ENCODE data around the gene CCSAP.

Gene CCSAP

DNA sequence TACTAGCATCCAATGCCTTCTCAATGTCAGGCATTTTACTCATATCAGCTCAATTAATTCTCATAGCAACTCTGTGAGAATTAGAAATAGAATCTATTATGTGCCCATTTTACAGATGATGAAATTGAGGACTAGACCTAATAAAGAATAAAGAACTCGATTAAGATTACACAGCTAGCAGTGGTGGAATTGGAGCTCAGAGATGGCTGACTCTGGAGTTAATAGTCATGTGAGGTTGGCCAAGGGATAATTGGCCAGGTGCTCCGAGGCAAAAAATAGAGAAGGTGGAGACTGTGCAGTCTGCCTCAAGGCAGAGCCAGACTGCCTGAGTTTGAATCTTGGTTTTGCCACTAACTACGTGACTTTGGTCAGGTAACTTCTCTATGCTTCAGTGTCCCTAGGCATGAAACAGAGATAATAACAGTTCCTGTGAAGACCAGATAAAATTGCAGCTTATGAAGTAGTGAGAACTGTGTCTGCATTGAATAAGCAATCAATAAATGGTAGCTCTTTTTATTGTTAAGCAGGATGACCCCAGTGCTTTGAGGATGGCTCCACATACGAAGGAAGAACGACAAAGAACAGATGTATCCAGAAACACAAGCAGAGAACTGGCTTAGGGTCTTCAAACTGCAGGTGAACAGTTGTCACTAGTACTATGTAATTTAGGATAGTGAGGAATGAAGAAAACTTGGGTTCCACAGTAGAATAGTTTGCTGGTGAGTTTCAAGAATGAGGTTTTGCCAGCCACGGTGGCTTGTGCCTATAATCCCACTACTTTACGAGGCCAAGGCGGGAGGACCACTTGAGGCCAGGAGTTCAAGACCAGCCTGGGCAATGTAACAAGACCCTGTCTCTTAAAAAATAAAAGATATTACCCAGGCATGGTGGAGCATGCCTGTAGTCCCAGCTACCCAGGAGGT, 6.9 kb upstream of the CCSAP start:
- Histone ChIP-seq H3K9me3 (ENCODE audit: control insufficient read depth, insufficient read depth, low read length) (peaks cover 10% of the 10 kb centered on the region), H3K4me2 (ENCODE audit: low read length) (no peak overlapping the region), H3K79me2 (ENCODE audit: control insufficient read depth, low read length) (no peaks in the 10 kb centered on the region), H3F3A (ENCODE audit: control insufficient read depth, insufficient read depth) (no peaks in the 10 kb centered on the region), H4K20me1 (ENCODE audit: control insufficient read depth, insufficient read depth, low read depth, low read length) (no peaks in the 10 kb centered on the region), H3K36me3 (ENCODE audit: control insufficient read depth, low read length) (no peaks in the 10 kb centered on the region), H3K4me3 (ENCODE audit: low read length) (no peak overlapping the region), H3K9me2 (replicated peaks; ENCODE audit: control insufficient read depth, low read length) (no peaks in the 10 kb centered on the region), H3K27ac (ENCODE audit: low read depth, low read length) (no peak overlapping the region), H3K4me1 (ENCODE audit: control insufficient read depth, low read length) (no peaks in the 10 kb centered on the region), H3K27me3 (ENCODE audit: control insufficient read depth, low read length) (peaks cover 26% of the 10 kb centered on the region)
- TF ChIP-seq, protein P1, sequence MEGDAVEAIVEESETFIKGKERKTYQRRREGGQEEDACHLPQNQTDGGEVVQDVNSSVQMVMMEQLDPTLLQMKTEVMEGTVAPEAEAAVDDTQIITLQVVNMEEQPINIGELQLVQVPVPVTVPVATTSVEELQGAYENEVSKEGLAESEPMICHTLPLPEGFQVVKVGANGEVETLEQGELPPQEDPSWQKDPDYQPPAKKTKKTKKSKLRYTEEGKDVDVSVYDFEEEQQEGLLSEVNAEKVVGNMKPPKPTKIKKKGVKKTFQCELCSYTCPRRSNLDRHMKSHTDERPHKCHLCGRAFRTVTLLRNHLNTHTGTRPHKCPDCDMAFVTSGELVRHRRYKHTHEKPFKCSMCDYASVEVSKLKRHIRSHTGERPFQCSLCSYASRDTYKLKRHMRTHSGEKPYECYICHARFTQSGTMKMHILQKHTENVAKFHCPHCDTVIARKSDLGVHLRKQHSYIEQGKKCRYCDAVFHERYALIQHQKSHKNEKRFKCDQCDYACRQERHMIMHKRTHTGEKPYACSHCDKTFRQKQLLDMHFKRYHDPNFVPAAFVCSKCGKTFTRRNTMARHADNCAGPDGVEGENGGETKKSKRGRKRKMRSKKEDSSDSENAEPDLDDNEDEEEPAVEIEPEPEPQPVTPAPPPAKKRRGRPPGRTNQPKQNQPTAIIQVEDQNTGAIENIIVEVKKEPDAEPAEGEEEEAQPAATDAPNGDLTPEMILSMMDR (IDR thresholded peaks at IDR 0.05; ENCODE audit: low read depth, low read length, poor library complexity, severe bottlenecking), result no peak
- no peak for TF ChIP-seq EZH2phosphoT487 (IDR thresholded peaks at IDR 0.05; ENCODE audit: borderline replicate concordance, low read length)

DNA sequence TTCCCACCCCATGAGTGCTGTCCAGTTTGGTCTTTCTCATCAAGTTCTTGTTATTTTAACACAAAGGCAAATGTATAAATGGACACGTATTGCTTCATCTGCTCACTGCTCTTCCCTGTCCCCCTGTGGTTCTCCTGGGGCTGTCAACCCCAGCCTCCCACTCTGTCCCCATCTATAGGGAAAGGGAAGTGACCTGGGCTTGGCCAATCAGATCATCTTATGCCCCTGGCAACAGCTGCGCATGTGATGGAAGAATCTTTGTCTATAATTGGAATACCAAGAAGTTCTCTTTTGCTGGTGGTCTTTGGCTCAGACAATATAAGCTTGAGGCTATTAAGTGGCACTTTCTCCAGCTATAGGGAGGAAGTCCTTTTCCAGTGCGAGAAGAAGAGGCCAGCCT, 4.7 kb upstream of the CCSAP start:
- Histone ChIP-seq H3K4me3 (ENCODE audit: low read length) (no peak overlapping the region), H4K20me1 (ENCODE audit: control insufficient read depth, insufficient read depth, low read depth, low read length) (no peaks in the 10 kb centered on the region), H3K4me2 (ENCODE audit: low read length) (no peak overlapping the region), H3K27ac (ENCODE audit: low read depth, low read length) (no peak overlapping the region), H3K4me1 (ENCODE audit: control insufficient read depth, low read length) (peaks cover 8% of the 10 kb centered on the region), H3K9me2 (replicated peaks; ENCODE audit: control insufficient read depth, low read length) (no peaks in the 10 kb centered on the region), H3K9me3 (ENCODE audit: control insufficient read depth, insufficient read depth, low read length) (0 out of 2 replicates have a peak, but pooled peaks cover 3% of the 10 kb centered on the region), H3K79me2 (ENCODE audit: control insufficient read depth, low read length) (no peaks in the 10 kb centered on the region), H3F3A (ENCODE audit: control insufficient read depth, insufficient read depth) (peaks cover 7% of the 10 kb centered on the region; the same call in 1 of the 2 replicates), H3K36me3 (ENCODE audit: control insufficient read depth, low read length) (no peaks in the 10 kb centered on the region), H3K27me3 (ENCODE audit: control insufficient read depth, low read length) (peaks cover 18% of the 10 kb centered on the region)
- TF ChIP-seq EZH2phosphoT487 (IDR thresholded peaks at IDR 0.05; ENCODE audit: borderline replicate concordance, low read length), result no peak
- TF ChIP-seq, protein P1 (IDR thresholded peaks at IDR 0.05; ENCODE audit: low read depth, low read length, poor library complexity, severe bottlenecking), result no peak

DNA sequence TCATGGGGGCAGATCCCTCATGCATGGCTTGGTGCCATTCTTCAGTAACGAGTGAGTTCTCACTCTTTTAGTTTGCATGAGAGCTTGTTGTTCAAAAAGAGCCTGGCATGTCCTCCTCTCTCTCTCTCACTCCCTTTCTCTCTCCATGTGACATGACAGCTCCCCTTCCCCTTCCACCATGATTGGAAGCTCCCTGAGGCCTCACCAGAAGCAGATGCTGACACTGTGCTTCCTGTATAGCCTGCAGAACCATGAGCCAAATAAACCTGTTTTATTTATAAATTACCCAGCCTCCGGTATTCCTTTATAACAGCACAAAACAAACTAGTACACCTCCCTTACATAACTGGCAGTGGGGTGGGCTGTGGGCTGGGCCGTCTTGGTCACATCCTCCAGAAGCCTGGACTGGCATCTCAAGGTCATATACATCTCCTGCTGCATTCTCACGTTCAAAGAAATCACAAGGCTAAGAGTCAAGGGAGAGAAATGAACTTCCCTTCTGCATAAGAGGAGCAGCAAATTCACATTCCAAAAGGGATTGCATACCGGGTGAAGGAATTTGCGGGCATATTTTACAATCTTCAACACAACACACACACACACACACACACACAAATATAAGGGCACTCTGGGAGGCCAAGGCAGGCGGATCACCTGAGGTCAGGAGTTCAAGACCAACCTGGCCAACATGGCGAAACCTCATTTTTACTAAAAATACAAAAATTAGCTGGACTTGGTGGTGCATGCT, 2.3 kb upstream of the CCSAP start:
- no peak overlapping the region for H3K27ac ChIP-seq (ENCODE audit: low read depth, low read length)
- no peak overlapping the region for H3K4me3 ChIP-seq (ENCODE audit: low read length)
- peaks cover 19% of the 10 kb centered on the region for H3K79me2 ChIP-seq (ENCODE audit: control insufficient read depth, low read length)
- peaks cover 14% of the 10 kb centered on the region for H3K4me1 ChIP-seq (ENCODE audit: control insufficient read depth, low read length)
- H3K36me3 ChIP-seq (ENCODE audit: control insufficient read depth, low read length), result no peaks in the 10 kb centered on the region; the same call in 1 of the 2 replicates
- TF ChIP-seq EZH2phosphoT487 (IDR thresholded peaks at IDR 0.05; ENCODE audit: borderline replicate concordance, low read length), result no peak
- TF ChIP-seq, protein P1 (IDR thresholded peaks at IDR 0.05; ENCODE audit: low read depth, low read length, poor library complexity, severe bottlenecking), result no peak
- H3K4me2 ChIP-seq (ENCODE audit: low read length), result no peak overlapping the region
- H3K9me2 ChIP-seq (replicated peaks; ENCODE audit: control insufficient read depth, low read length), result no peaks in the 10 kb centered on the region
- H3F3A ChIP-seq (ENCODE audit: control insufficient read depth, insufficient read depth), result peaks cover 13% of the 10 kb centered on the region
- H3K9me3 ChIP-seq (ENCODE audit: control insufficient read depth, insufficient read depth, low read length), result 0 out of 2 replicates have a peak, but pooled peaks cover 3% of the 10 kb centered on the region
- peaks cover 7% of the 10 kb centered on the region; the same call in 1 of the 2 replicates for H3K27me3 ChIP-seq (ENCODE audit: control insufficient read depth, low read length)
- H4K20me1 ChIP-seq (ENCODE audit: control insufficient read depth, insufficient read depth, low read depth, low read length), result 0 out of 2 replicates have a peak, but pooled peaks cover 3% of the 10 kb centered on the region
